HUES6 (cell line): Measurements from ENCODE around the gene SLAMF9.
A peak's percentile ranks its signal among the peaks of the same experiment; 100 is the strongest.

Experiments
- H3K27ac ChIP-seq: 2 replicates; pipeline ENCODE4 v1.7.0; 2013; ENCODE audit warnings: low read depth, mild to moderate bottlenecking, low read length, inconsistent platforms
- H3K27me3 ChIP-seq: 2 replicates; pipeline ENCODE4 v1.6.1; 2013; ENCODE audit warnings: low read length; ENCODE audit not compliant: control insufficient read depth, insufficient read depth
- H3K36me3 ChIP-seq: 2 replicates; pipeline ENCODE4 v1.6.1; 2013; ENCODE audit warnings: low read length; ENCODE audit not compliant: control insufficient read depth, insufficient read depth
- H3K4me1 ChIP-seq: 2 replicates; pipeline ENCODE4 v1.6.1; 2013; ENCODE audit warnings: low read length; ENCODE audit not compliant: control insufficient read depth, insufficient read depth
- H3K4me3 ChIP-seq: 2 replicates; pipeline ENCODE4 v1.5.1; 2013; ENCODE audit warnings: low read depth, low read length
- H3K9ac ChIP-seq: one replicate; pipeline ENCODE4 v1.6.1; 2013; ENCODE audit warnings: mild to moderate bottlenecking, low read length
- H3K9me3 ChIP-seq: 2 replicates; pipeline ENCODE4 v1.6.1; 2013; ENCODE audit warnings: low read depth, low read length; ENCODE audit not compliant: control insufficient read depth, insufficient read depth

SLAMF9 gene

DNA sequence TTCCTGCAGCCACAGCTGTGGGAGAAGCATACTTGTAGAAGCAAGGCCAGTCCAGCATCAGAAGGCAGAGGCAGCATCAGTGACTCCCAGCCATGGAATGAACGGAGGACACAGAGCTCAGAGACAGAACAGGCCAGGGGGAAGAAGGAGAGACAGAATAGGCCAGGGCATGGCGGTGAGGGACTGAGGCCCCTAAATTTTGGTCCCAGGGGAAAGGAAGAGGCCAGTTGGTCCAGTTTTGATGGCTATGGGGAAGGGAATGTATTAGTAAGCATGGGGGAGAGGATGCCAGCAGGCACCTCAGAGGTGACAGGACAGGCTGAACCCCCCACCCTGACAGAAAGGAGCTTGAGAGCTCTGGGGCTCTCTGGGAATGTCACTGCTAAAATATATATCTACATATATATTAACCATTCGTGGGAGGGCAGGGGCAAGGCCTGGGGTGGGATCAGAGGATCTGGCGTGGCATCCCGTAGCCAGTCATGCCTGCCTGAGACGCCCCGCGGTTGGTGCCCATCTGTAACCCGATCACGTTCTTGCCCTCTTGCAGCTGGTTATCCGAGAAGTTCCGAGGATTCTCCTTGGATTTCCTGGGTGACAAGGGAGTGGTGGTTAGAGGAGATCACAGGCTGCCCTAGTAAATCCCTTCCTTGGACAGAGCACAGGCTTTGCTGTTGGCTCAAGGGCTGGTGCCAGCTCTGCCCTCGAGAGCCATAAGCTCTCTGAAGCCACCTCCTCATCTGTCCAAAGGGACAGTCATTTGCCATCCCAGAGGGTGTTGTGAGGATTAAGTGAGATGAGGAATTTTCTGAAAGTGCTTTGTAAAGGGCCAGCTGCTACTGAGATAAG, 35.5 kb downstream of the SLAMF9 start:
- H3K27me3 ChIP-seq, result no peaks in the 10 kb centered on the region
- H3K9me3 ChIP-seq, result no peaks in the 10 kb centered on the region
- H3K27ac ChIP-seq, result no peak overlapping the region
- H3K9ac ChIP-seq, result no peak overlapping the region
- H3K36me3 ChIP-seq, result peaks cover 36% of the 10 kb centered on the region
- no peak overlapping the region for H3K4me3 ChIP-seq
- H3K4me1 ChIP-seq, result peaks cover 64% of the 10 kb centered on the region

DNA sequence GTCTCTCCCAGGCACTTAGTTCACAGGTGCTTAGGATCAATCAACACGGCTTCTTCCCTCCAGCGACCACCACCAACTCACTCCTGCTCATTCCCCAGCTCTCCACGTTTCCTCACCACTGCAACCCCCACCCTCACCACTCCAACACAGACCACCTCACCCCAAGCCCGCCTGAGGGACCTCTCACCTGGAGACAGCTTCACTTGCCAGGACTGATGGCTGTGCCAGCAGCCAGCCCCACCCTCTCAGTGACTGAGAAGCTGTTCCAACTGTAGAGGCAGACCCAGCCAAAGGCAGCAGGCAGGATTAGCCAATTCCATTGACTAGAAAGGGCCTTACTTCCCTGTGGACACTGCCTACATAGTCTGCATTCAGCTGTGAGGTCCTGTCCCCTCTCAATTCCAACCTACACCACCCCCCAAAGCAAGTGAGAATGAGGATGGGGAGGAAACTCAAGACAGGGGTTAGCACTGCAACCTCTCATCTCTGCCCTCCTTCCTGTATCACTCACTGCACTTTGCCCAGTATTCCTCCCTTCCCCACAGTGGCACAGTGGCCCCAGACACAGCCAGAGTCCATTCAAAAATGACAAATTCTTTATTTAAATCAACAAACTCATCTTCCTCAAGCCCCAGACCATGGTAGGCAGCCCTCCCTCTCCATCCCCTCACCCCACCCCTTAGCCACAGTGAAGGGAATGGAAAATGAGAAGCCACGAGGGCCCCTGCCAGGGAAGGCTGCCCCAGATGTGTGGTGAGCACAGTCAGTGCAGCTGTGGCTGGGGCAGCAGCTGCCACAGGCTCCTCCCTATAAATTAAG, 36.3 kb downstream of the SLAMF9 start:
- Histone ChIP-seq H3K4me1 (peaks cover 60% of the 10 kb centered on the region), H3K9me3 (no peaks in the 10 kb centered on the region), H3K27ac (no peak overlapping the region)

DNA sequence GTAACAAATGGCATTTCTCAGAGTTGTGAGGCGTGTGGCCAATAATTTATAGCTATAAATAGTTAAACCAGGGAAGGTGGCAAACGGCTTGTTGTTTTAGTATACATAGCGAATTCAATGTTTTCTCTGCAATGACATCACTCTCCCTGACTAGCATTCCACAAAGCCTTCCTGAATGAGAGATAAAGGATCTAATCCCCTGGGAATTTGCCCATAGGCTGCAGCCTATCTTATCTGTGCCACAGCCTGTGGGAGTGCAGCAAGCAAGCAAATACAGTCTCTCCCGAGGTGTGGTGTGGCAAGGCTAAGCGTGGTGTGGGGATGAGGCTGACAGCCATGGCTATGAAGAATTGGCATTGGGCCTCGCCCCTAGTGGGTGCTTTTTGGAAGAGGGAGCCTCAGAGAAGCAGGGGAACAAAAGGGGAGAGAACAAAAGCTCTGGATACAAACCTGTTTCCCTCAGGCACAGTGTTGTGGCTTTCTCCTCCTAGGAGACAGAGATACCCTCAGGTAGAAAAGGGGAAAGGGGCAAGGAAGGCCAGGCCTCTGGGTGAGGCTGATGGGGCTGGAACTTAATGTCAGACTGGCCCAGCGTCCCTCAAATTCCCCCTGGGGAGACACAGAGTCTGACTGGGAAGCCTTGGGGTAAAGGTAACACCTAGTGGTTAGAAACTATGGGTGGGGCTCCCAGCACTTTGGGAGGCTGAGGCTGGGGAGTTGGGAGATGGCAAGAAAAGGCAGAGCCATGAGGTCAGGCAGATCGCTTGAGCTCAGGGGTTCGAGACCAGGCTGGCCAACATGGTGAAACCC, 37.6 kb downstream of the SLAMF9 start:
- H3K4me1 ChIP-seq, result peaks cover 54% of the 10 kb centered on the region
- no peaks in the 10 kb centered on the region for H3K27me3 ChIP-seq
- peak overlapping the region; percentile 51 for H3K9ac ChIP-seq
- peaks cover 36% of the 10 kb centered on the region for H3K36me3 ChIP-seq
- no peaks in the 10 kb centered on the region for H3K9me3 ChIP-seq
- peak overlapping the region; percentile 83 for H3K27ac ChIP-seq
- H3K4me3 ChIP-seq, result no peak overlapping the region

More for the DNA sequence above, 36.3 kb downstream of the SLAMF9 start:
- Histone ChIP-seq H3K9ac (no peak overlapping the region), H3K36me3 (peaks cover 36% of the 10 kb centered on the region), H3K27me3 (no peaks in the 10 kb centered on the region), H3K4me3 (no peak overlapping the region)

DNA sequence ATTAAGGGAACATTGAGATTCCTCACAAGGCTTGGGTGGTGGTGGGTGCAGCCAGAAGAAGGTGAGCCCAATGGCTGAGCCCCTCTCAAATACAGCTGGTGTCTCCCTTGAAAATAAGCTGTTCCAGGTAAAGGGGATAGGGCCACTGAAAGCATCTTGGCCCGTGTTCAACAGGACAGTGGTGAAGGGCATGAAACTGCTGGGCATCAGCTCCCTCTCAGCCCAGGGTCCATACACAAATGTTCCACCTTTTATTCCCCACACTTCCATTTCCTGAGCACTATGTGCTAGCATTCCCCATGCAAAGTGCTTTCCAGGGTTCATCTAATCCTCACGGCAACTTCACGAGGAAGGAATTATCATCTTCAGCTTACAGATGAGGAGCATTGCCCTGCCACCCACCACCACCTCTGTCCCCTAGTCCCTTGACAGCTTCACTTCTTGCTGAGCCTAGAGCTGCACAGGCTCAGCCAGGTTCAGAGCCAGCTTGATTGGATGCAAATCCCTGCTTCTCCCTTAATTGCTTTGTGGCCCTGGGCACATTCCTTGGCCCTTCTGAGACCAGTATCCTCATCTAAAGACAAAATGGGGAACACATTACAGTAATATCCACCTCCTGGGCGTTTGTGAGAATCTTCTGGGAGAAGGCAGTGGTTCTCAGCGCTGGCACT, 38.3 kb downstream of the SLAMF9 start:
- H3K9ac ChIP-seq, result peak overlapping the region; percentile 51
- peaks cover 34% of the 10 kb centered on the region for H3K36me3 ChIP-seq
- H3K4me3 ChIP-seq, result no peak overlapping the region
- H3K27ac ChIP-seq, result peak overlapping the region; percentile 41; the same call in 1 of the 2 replicates
- no peaks in the 10 kb centered on the region for H3K27me3 ChIP-seq
- H3K9me3 ChIP-seq, result no peaks in the 10 kb centered on the region
- H3K4me1 ChIP-seq, result peaks cover 59% of the 10 kb centered on the region

DNA sequence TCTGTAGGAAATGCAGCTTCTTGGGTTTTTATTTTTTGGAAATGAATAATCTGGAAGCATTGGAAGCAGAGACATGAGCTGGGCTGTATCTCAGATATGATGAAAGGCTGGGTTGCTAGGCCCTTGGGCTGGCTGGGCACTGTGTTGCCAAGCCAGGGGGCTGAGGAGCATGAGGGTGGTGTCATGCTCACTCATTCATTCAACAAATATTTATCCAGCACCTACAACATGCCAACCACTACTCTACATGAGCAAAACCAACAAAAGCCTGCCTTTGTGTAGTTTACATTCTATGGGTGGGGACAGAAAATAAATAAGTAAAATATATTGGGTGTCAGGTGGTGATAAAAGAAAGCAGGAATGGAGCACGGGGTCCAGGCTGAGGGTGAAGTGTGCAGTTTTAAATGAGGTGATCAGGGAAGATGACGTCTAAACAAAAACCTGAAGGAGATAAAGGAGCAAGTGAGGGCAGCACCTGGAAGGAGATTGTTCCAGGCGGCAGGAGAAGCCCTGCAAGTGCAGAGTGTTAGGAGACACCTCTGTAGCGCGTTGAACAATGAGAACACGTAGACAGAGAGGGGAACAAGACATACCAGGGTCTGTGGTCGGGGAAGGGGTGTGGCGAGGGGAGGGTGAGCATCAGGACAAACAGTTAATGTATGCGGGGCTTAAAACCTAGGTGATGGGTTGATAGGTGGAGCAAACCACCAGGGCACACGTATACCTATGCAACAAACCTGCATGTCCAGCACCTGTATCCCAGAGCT, 39.6 kb downstream of the SLAMF9 start:
- no peaks in the 10 kb centered on the region for H3K27me3 ChIP-seq
- peaks cover 21% of the 10 kb centered on the region for H3K36me3 ChIP-seq
- no peak overlapping the region for H3K4me3 ChIP-seq
- H3K9ac ChIP-seq, result no peak overlapping the region
- no peaks in the 10 kb centered on the region for H3K9me3 ChIP-seq
- no peak overlapping the region for H3K27ac ChIP-seq
- peaks cover 72% of the 10 kb centered on the region for H3K4me1 ChIP-seq

DNA sequence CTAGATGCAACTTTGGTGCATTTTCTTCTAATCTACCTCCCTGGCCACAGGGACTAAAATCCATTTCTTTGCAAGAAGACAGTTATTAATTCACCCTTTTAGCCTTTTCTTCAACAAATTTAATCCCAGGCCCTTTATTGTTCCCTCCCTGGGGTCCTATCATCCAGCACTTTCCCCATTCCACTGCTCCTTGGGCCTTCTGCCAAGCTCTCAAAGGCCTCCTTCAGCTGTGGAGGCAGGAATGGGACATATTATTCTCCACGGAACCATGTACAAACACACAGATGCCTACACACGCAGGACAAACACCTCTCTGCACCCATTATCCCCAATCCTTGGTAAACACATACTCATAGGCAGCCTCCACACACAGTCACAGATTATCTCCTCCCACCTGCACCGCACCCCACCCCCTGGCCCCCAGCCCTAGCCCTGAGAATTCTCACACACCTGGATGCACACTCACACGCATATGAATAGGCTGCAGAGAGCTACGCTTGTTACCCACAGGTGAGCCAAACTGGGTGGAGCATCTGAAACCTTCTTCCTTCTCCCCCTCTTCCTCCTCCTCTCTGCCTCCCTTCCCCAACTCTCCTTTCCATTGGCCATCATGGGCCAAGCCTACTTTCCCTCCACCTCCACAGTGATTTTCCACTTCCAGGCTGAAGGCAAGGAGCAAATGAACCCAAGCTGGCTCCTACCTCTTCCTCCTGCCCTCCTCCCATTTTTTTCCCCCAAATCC, 40.4 kb downstream of the SLAMF9 start:
- no peak overlapping the region for H3K27ac ChIP-seq
- H3K27me3 ChIP-seq, result no peaks in the 10 kb centered on the region
- peaks cover 13% of the 10 kb centered on the region for H3K36me3 ChIP-seq
- H3K4me1 ChIP-seq, result peaks cover 79% of the 10 kb centered on the region
- H3K9me3 ChIP-seq, result no peaks in the 10 kb centered on the region
- no peak overlapping the region for H3K4me3 ChIP-seq
- no peak overlapping the region for H3K9ac ChIP-seq

DNA sequence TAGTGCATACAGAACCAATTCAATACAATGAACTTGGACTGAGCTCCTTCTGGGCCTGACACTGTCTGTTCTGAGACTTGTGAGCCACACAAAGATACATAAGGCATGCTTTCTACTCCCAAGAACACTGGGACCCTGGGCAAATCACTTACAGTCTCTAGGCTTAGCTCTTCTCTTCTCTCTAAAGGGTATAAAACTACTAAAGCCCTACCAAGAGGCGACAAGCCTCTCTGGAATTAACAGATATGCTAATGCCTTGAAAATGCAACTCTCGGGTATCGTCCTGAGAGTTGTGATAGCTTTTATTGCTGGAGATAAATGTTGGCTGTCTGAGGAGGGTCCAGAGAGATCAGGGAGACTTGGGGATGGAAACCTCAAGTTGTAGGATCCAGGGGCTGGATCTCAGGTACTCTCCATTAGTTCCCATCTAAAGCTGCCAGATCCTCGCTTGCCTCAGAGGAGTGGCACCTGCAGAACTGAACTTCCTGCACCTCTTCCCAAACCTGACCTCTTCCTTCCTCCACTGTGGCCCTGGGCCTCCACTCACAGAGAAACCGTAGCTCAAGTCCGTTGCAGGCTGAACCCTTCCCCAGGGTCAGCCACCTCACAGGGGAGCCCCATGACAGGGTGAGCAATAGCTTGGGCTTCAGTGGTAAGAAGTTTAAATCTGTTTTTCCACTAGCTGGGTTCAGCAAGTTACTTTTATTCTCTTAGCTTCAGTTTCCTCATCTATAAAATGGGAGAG, 42.5 kb downstream of the SLAMF9 start:
- Histone ChIP-seq H3K9me3 (no peaks in the 10 kb centered on the region), H3K9ac (peak overlapping the region; percentile 46), H3K4me3 (no peak overlapping the region), H3K27ac (peak overlapping the region; percentile 66; the same call in 1 of the 2 replicates), H3K36me3 (no peaks in the 10 kb centered on the region), H3K4me1 (peaks cover 70% of the 10 kb centered on the region), H3K27me3 (no peaks in the 10 kb centered on the region)

DNA sequence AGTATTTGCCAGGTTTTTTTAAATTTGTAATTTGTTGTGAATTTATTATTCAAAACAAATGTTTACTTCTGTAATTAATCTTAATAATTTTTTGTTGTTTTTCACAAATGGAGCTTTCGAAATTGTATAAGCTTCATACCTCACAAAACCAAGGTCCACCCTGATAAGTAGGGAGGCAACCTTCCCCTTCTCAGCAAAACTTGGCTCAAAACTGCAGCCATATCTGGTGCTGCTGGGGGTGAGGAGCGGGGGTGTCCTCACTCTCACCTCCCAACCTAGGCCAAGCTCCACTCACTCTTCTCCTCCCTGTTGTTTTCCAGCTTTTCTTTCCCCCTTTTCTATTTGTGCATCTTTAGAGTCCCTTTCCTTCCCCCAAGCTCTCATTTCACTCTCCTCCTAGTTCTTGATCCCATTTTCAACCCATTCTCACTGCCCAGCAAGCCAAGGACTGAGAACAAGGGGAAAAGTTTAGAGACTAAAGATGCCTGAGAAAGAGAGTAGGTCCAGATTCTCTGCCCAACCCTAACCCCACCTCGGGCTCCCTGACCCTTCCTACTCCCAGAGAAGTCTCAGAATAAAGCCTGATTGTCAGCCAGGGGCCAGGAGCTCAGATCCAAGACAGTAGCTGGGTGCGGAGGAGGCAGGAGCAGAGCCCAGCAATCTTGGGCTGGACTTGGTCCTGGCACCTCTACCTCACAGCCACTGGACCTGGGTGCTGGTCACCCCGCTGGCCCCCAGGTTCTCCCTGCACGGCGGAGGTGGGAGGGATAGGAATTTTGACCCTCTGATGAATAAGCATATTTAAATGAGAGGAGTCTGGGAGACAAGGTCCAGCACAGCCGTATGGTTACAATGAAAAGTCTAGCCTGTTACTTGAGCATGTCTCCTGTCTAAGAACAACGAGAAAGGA, 45.8 kb downstream of the SLAMF9 start:
- Histone ChIP-seq H3K9ac (no peak overlapping the region), H3K36me3 (no peaks in the 10 kb centered on the region), H3K27me3 (no peaks in the 10 kb centered on the region), H3K9me3 (peaks cover 6% of the 10 kb centered on the region; the same call in 1 of the 2 replicates), H3K4me1 (peaks cover 39% of the 10 kb centered on the region), H3K4me3 (no peak overlapping the region), H3K27ac (no peak overlapping the region)
